GM19438 (cell line): ENCODE results near the gene HIPK2.

Experiments
- ATAC-seq: cut with Tn5 transposase; IDR thresholded peaks from one replicate; pipeline ENCODE4 v1.9.1; 2021; ENCODE audit warnings: low read depth; ENCODE audit not compliant: unreplicated experiment

HIPK2 gene

DNA sequence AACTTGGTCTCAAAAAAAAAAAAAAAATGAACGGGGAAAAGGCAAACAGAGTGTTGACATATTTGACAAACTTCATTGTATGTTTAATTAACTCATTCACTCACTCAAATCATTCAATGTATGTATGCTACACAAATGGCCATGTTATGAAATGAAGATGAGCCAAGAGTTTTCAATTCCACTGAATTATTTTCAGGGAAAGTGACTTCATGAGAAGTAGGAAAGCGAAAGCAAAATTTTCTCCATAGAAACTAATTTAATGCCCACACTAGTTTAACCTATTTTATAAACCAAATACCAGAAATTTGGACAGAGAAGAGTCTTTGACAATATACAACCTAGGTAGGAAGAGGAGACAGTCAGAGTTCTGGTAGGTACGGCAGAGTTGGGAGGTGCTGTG is 119.5 kb downstream of the HIPK2 start:
- no peak for ATAC-seq

DNA sequence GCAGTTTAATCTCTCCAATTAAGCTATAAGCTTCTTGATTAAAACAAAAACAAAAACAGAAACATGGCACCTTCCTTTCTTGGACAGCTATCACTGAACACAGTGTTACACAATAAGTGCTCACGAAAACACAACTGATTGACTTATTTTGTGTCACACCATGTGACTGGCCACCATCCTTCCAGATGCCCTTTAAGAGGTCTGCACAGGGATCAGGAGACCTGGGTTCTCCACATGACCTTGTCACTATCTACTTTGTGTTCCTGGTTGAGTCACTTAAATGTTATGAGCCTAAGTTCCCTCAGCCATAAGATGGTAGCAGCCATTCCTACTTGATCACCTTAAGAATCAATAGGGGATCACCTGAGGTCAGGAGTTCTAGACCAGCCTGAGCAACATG is 120.1 kb downstream of the HIPK2 start:
- ATAC-seq: no peak

GRCh38 chr7:139656387-139656786 is 121.4 kb downstream of the HIPK2 start:
- no peak for ATAC-seq

GRCh38 chr7:139655305-139655704 is 122.5 kb downstream of the HIPK2 start:
- ATAC-seq: no peak

DNA sequence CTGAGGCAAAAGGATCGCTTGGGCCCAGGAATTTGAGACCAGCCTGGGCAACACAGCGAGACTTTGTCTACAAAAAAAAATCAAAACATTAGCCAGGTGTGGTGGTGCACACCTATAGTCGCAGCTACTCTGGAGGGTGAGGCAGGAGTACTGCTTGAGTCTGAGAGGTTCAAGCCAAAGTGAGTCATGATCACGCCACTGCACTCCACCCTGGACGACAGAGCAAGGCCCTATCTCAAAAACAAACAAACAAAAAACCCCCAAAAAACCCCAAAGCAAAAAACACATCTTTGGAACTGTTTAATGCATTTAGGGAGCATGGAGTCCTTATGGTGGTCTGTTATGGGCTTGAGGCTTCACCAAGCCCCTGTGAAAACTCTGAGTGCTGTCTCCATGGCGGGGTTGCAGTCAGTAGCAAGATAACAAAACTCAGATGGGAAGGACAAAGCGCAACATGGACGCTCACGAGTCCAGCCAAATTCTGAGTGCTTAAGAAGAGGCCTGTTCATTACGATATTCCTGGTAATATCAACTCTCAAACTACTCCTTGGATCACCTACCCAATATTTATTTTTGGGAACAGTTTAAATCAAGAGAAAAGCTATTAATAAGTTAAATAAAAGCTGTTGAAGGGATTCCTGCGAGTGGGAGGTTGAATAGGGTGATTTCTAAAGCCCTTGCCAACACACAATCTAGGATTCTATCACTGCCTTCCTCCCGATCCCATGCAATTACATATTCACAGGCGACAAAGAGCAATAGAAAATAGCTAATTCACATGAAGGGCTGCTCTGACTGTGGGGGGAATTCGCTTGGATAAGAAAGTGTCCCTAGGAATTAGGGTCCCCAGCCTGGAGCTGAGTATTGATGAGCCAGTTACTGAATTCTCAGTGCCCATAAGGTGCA is 123.3 kb downstream of the HIPK2 start:
- no peak for ATAC-seq

DNA sequence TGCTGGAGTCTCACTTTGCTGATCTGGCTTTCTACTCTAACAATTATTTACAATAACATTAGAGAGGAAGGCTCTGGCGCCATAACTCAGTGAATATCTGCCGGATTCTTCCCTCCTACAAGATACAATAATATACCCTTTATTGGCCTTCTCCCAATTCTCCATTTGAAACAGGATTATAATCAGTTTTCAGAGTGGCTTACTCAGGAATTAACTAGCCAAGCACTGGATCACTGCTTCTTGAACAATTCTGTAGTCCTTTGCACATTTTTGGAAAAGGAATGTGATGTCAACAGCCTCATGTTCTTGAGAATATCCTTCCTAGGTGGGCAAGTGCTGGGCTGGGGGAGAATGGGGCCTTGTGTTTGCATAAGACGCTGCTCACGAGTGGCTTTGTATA is 125.9 kb downstream of the HIPK2 start:
- no peak for ATAC-seq

GRCh38 chr7:139651308-139651707 is 126.5 kb downstream of the HIPK2 start:
- ATAC-seq: no peak

- ATAC-seq: no peak
Measured at GRCh38 chr7:139650429-139651100, 127.2 kb downstream of the HIPK2 start.

GRCh38 chr7:139648941-139649425 is 128.8 kb downstream of the HIPK2 start:
- ATAC-seq: peak; percentile 95

- ATAC-seq: no peak
Measured at GRCh38 chr7:139648391-139648861, 129.4 kb downstream of the HIPK2 start.

GRCh38 chr7:139647814-139648390 is 129.9 kb downstream of the HIPK2 start:
- ATAC-seq: no peak

- no peak for ATAC-seq
Measured at GRCh38 chr7:139647085-139647484, 130.7 kb downstream of the HIPK2 start.

- ATAC-seq: no peak
Measured at GRCh38 chr7:139646566-139646965, 131.2 kb downstream of the HIPK2 start.

- no peak for ATAC-seq
Measured at GRCh38 chr7:139645572-139646523, 131.9 kb downstream of the HIPK2 start.

- no peak for ATAC-seq
Measured at GRCh38 chr7:139643951-139644585, 133.7 kb downstream of the HIPK2 start.

- ATAC-seq: no peak
Measured at GRCh38 chr7:139642283-139642682, 135.5 kb downstream of the HIPK2 start.

- no peak for ATAC-seq
Measured at GRCh38 chr7:139641337-139641992, 136.3 kb downstream of the HIPK2 start.

DNA sequence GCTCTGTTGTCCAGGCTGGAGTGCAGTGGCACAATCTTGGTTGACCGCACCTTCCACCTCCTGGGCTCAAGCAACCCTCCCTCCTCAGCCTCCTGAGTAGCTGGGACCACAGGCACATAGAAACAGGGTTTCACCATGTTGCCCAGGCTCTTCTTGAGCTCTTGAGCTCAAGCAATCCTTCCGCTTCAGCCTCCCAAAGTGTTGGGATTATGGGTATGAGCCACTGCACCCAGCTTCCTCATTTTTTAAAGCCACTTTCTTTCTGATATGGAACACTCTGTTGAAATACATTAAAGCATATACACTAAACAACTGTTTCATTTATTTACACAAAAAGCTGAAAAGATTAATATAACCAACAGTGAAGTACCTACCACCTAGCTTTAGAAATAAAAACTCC is 137.1 kb downstream of the HIPK2 start:
- ATAC-seq: no peak

DNA sequence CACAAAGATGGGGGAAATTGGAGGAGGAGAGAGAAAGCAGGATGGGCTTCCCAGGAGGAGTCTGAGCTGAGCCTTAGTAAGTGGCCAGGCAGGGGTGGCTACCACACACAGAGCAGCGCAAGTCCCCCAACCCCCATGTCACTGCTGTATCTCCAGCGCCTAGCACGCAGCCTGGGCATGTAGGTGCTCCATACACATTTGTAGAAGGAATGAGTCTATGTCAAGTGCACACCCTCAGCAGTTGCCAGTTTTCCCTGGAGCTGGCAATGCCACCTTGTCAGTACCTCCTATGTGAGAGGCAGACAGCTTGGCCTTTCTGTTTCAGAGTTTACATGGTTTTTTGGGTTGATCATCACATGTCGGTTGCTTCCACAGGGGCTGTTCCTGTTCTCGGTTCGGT is 138.2 kb downstream of the HIPK2 start:
- no peak for ATAC-seq
